OCI-LY1 (cell line): ENCODE results near the gene OR51D1.

Experiments used
- H2AFZ ChIP-seq: fragments of 200-600 bp; sonication (generic), shearing (Covaris generic); 2 replicates; pipeline ENCODE4 v1.6.0; 2014; ENCODE audit warnings: antibody characterized with exemption, mild to moderate bottlenecking, low read length
- H3F3A ChIP-seq: fragments of 200-600 bp; sonication (generic), shearing (Covaris generic); 2 replicates; pipeline ENCODE4 v1.6.0; 2014; ENCODE audit warnings: mild to moderate bottlenecking, antibody characterized with exemption, low read length, moderate library complexity; ENCODE audit not compliant: insufficient read depth
- H3K27ac ChIP-seq: fragments of 200-600 bp; sonication (generic); 2 replicates; pipeline ENCODE4 v1.5.1; 2014; ENCODE audit warnings: low read length, mixed run types, mild to moderate bottlenecking, low read depth; ENCODE audit not compliant: poor library complexity, severe bottlenecking
- H3K27me3 ChIP-seq: fragments of 200-600 bp; sonication (generic); 2 replicates; pipeline ENCODE4 v1.6.0; 2014; ENCODE audit warnings: antibody characterized with exemption, mild to moderate bottlenecking, low read length, moderate library complexity; ENCODE audit not compliant: insufficient read depth
- H3K36me3 ChIP-seq: fragments of 200-600 bp; sonication (generic); 2 replicates; pipeline ENCODE4 v1.6.1; 2014; ENCODE audit warnings: mild to moderate bottlenecking, antibody characterized with exemption, low read length, moderate library complexity, mixed read lengths; ENCODE audit not compliant: insufficient read depth
- H3K4me1 ChIP-seq: fragments of 200-600 bp; sonication (generic); 2 replicates; pipeline ENCODE4 v1.5.1; 2014; ENCODE audit warnings: mild to moderate bottlenecking, low read length, moderate library complexity; ENCODE audit not compliant: insufficient read depth, severe bottlenecking
- H3K4me2 ChIP-seq: fragments of 200-600 bp; sonication (generic), shearing (Covaris generic); 2 replicates; pipeline ENCODE4 v1.6.1; 2014; ENCODE audit warnings: low read length
- H3K4me3 ChIP-seq: fragments of 200-600 bp; sonication (generic); 2 replicates; pipeline ENCODE4 v1.5.1; 2014; ENCODE audit warnings: low read length, low read depth, mild to moderate bottlenecking, mixed read lengths; ENCODE audit not compliant: poor library complexity, severe bottlenecking
- H3K79me2 ChIP-seq: fragments of 200-600 bp; shearing (Covaris generic); 2 replicates; pipeline ENCODE4 v1.6.1; 2016; ENCODE audit warnings: mixed run types, low read length, mixed read lengths; ENCODE audit not compliant: insufficient read depth
- H3K9ac ChIP-seq: fragments of 200-600 bp; sonication (generic), shearing (Covaris generic); 2 replicates; pipeline ENCODE4 v1.6.1; 2014; ENCODE audit warnings: mild to moderate bottlenecking, low read length, mixed read lengths
- H3K9me2 ChIP-seq: fragments of 200-600 bp; sonication (generic), shearing (Covaris generic); 2 replicates; pipeline ENCODE4 v1.6.1; 2014; ENCODE audit warnings: low read depth, mild to moderate bottlenecking, low read length, mixed read lengths
- H3K9me3 ChIP-seq: fragments of 200-600 bp; shearing (Covaris generic); 2 replicates; pipeline ENCODE4 v1.6.1; 2014; ENCODE audit warnings: low read length, mixed read lengths
- H4K20me1 ChIP-seq: fragments of 200-600 bp; sonication (generic), shearing (Covaris generic); 2 replicates; pipeline ENCODE4 v1.6.0; 2016; ENCODE audit warnings: mild to moderate bottlenecking, low read length; ENCODE audit not compliant: insufficient read depth
- CTCF ChIP-seq: fragments of 200-600 bp; sonication (generic), shearing (Covaris generic); IDR thresholded peaks from 2 replicates; pipeline ENCODE4 v1.5.1; 2017; ENCODE audit warnings: mild to moderate bottlenecking, antibody characterized with exemption, low read length, moderate library complexity, mixed read lengths
- EZH2 ChIP-seq: fragments of 200-600 bp; sonication (generic), shearing (Covaris generic); IDR thresholded peaks from 2 replicates; pipeline ENCODE4 v1.8.0; 2017; ENCODE audit warnings: borderline replicate concordance, mixed run types, mild to moderate bottlenecking, antibody characterized with exemption, low read length, moderate library complexity, mixed read lengths

OR51D1 gene

GRCh38 chr11:4636962-4637661 lies at the start of gene OR51D1:
OR51D1 (plus strand) TSS chr11:4637477; CDS start chr11:4639791, 2,314 bp downstream.
- H2AFZ ChIP-seq = no peak within 1 kb of the TSS

GRCh38 chr11:4589017-4589416 lies 48.3 kb upstream of the OR51D1 start:
- Histone ChIP-seq H2AFZ (no peak overlapping the region), H3K27ac (no peak overlapping the region), H4K20me1 (no peaks in the 10 kb centered on the region), H3K9me3 (no peaks in the 10 kb centered on the region), H3K27me3 (no peaks in the 10 kb centered on the region), H3K79me2 (no peaks in the 10 kb centered on the region), H3K9ac (no peak overlapping the region), H3K9me2 (no peaks in the 10 kb centered on the region), H3K36me3 (no peaks in the 10 kb centered on the region), H3K4me1 (no peaks in the 10 kb centered on the region), H3F3A (no peaks in the 10 kb centered on the region), H3K4me2 (no peak overlapping the region), H3K4me3 (no peak overlapping the region)
- TF ChIP-seq CTCF = no peak
- no peak for TF ChIP-seq EZH2

More at GRCh38 chr11:4636962-4637661, at the start of gene OR51D1:
- no peaks in the 10 kb centered on the region for H3K79me2 ChIP-seq
- H3K4me2 ChIP-seq = no peak within 1 kb of the TSS
- H3F3A ChIP-seq = no peaks in the 10 kb centered on the region
- H3K27me3 ChIP-seq = no peaks in the 10 kb centered on the region
- peak; percentile 86 for TF ChIP-seq CTCF
- no peak for TF ChIP-seq EZH2
- H3K36me3 ChIP-seq = no peaks in the 10 kb centered on the region
- no peak within 1 kb of the TSS for H3K4me3 ChIP-seq
- no peaks in the 10 kb centered on the region for H3K9me3 ChIP-seq
- no peaks in the 10 kb centered on the region for H3K9me2 ChIP-seq
- H4K20me1 ChIP-seq = no peaks in the 10 kb centered on the region
- no peak within 1 kb of the TSS for H3K27ac ChIP-seq
- H3K9ac ChIP-seq = no peak within 1 kb of the TSS
- H3K4me1 ChIP-seq = no peaks in the 10 kb centered on the region

GRCh38 chr11:4593739-4594138 lies 43.5 kb upstream of the OR51D1 start, which contains the start of gene OR52I1:
OR52I1 (plus strand) TSS chr11:4594039; CDS start chr11:4594039, 0 bp downstream.
- H4K20me1 ChIP-seq = no peaks in the 10 kb centered on the region
- H3F3A ChIP-seq = no peaks in the 10 kb centered on the region
- H3K9me2 ChIP-seq = no peaks in the 10 kb centered on the region
- H3K9ac ChIP-seq = no peak within 1 kb of the TSS
- H3K27ac ChIP-seq = no peak within 1 kb of the TSS
- no peaks in the 10 kb centered on the region for H3K4me1 ChIP-seq
- no peak within 1 kb of the TSS for H3K4me2 ChIP-seq
- H2AFZ ChIP-seq = no peak within 1 kb of the TSS
- no peaks in the 10 kb centered on the region for H3K79me2 ChIP-seq
- no peak for TF ChIP-seq EZH2
- no peak for TF ChIP-seq CTCF
- peaks cover 14% of the 10 kb centered on the region for H3K36me3 ChIP-seq
- H3K9me3 ChIP-seq = no peaks in the 10 kb centered on the region
- no peak within 1 kb of the TSS for H3K4me3 ChIP-seq
- no peaks in the 10 kb centered on the region for H3K27me3 ChIP-seq
